ENCODE results near the gene PPME1.

- TF ChIP-seq POLR2AphosphoS5 (IDR thresholded peaks at IDR 0.05) = no peak
- TF ChIP-seq, protein P1, sequence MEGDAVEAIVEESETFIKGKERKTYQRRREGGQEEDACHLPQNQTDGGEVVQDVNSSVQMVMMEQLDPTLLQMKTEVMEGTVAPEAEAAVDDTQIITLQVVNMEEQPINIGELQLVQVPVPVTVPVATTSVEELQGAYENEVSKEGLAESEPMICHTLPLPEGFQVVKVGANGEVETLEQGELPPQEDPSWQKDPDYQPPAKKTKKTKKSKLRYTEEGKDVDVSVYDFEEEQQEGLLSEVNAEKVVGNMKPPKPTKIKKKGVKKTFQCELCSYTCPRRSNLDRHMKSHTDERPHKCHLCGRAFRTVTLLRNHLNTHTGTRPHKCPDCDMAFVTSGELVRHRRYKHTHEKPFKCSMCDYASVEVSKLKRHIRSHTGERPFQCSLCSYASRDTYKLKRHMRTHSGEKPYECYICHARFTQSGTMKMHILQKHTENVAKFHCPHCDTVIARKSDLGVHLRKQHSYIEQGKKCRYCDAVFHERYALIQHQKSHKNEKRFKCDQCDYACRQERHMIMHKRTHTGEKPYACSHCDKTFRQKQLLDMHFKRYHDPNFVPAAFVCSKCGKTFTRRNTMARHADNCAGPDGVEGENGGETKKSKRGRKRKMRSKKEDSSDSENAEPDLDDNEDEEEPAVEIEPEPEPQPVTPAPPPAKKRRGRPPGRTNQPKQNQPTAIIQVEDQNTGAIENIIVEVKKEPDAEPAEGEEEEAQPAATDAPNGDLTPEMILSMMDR (IDR thresholded peaks at IDR 0.05) = no peak
- no peak for TF ChIP-seq POLR2A (IDR thresholded peaks at IDR 0.05)
Observed at GRCh38 chr11:74221816-74222215, 50.7 kb downstream of the PPME1 start.

All from prostate gland (tissue), 2 donors.